Panc1 (cell line): ENCODE results near the gene GHRHR.

ENCODE experiments used
- TF ChIP-seq, protein P1 (sequence below): fragments of 450-650 bp; IDR thresholded peaks from 2 replicates; pipeline ENCODE4 v1.5.1; 2017; ENCODE audit warnings: mild to moderate bottlenecking
- TF ChIP-seq, protein P2 (sequence below), 2 experiments: IDR thresholded peaks; 2 replicates each; pipeline ENCODE4 v1.6.1; 2011 to 2012; ENCODE audit warnings: low read depth in 2 of 2, control low read depth in 1 of 2, low read length in 1 of 2, mild to moderate bottlenecking in 1 of 2, moderate library complexity in 1 of 2; ENCODE audit not compliant: insufficient read depth in 1 of 2

DNA sequence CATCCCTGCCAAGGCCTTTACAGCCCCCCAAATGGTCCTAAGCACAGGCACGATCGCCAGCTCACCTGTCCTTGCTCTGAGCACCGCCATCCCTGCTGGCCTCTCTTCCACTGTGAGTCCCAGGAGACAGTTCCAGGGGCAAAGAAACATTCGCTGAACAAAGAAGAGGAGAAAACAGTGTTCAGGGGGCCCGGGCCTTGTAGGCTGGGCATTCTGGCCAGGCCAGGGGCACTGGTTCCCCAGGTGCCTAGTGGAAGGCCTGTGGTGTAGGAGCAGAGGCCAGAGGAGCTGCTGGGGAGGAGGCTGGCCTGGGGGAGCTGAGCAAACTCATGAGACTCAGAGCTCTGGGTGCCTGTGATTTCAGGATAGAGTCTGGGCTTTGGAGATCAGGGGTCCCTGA lies 29.5 kb upstream of the GHRHR start:
- TF ChIP-seq, protein P1, sequence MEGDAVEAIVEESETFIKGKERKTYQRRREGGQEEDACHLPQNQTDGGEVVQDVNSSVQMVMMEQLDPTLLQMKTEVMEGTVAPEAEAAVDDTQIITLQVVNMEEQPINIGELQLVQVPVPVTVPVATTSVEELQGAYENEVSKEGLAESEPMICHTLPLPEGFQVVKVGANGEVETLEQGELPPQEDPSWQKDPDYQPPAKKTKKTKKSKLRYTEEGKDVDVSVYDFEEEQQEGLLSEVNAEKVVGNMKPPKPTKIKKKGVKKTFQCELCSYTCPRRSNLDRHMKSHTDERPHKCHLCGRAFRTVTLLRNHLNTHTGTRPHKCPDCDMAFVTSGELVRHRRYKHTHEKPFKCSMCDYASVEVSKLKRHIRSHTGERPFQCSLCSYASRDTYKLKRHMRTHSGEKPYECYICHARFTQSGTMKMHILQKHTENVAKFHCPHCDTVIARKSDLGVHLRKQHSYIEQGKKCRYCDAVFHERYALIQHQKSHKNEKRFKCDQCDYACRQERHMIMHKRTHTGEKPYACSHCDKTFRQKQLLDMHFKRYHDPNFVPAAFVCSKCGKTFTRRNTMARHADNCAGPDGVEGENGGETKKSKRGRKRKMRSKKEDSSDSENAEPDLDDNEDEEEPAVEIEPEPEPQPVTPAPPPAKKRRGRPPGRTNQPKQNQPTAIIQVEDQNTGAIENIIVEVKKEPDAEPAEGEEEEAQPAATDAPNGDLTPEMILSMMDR: no peak
- TF ChIP-seq, protein P2, sequence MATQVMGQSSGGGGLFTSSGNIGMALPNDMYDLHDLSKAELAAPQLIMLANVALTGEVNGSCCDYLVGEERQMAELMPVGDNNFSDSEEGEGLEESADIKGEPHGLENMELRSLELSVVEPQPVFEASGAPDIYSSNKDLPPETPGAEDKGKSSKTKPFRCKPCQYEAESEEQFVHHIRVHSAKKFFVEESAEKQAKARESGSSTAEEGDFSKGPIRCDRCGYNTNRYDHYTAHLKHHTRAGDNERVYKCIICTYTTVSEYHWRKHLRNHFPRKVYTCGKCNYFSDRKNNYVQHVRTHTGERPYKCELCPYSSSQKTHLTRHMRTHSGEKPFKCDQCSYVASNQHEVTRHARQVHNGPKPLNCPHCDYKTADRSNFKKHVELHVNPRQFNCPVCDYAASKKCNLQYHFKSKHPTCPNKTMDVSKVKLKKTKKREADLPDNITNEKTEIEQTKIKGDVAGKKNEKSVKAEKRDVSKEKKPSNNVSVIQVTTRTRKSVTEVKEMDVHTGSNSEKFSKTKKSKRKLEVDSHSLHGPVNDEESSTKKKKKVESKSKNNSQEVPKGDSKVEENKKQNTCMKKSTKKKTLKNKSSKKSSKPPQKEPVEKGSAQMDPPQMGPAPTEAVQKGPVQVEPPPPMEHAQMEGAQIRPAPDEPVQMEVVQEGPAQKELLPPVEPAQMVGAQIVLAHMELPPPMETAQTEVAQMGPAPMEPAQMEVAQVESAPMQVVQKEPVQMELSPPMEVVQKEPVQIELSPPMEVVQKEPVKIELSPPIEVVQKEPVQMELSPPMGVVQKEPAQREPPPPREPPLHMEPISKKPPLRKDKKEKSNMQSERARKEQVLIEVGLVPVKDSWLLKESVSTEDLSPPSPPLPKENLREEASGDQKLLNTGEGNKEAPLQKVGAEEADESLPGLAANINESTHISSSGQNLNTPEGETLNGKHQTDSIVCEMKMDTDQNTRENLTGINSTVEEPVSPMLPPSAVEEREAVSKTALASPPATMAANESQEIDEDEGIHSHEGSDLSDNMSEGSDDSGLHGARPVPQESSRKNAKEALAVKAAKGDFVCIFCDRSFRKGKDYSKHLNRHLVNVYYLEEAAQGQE (IDR thresholded peaks at IDR 0.05; ENCODE audit: insufficient read depth in 1 of 2, low read depth in 2 of 2, low read length in 1 of 2): no peak
